GM12878 (cell line): ENCODE data around the gene PUS10. TPM values are rescaled to one million over a fixed set of nuclear protein-coding genes. Genes with fewer than 3 reads are reported as not detected.

ENCODE experiments used
- ASH2L ChIP-seq: fragments of 300-600, 200-600 bp; sonication (generic); IDR thresholded peaks from 2 replicates; pipeline ENCODE4 v1.6.1; 2017; ENCODE audit warnings: low read depth, mild to moderate bottlenecking, borderline replicate concordance
- CHD4 ChIP-seq: fragments of 200-600 bp; sonication (generic); IDR thresholded peaks from 2 replicates; pipeline ENCODE4 v1.6.1; 2016; ENCODE audit warnings: mild to moderate bottlenecking
- CREM ChIP-seq: IDR thresholded peaks from 2 replicates; pipeline ENCODE4 v1.6.1; 2014; ENCODE audit warnings: antibody characterized with exemption, low read depth
- EP300 ChIP-seq, 2 experiments: fragments of 150-350 bp in 1 of 2; IDR thresholded peaks; 2 replicates each; pipeline ENCODE4 v1.6.1; 2011 to 2012; ENCODE audit warnings: low read depth in 2 of 2, low read length in 2 of 2, borderline replicate concordance in 1 of 2, improper control_type of control experiment in 1 of 2, inconsistent platforms in 1 of 2; ENCODE audit not compliant: control insufficient read depth in 1 of 2
- IRF4 ChIP-seq: IDR thresholded peaks from 2 replicates; pipeline ENCODE4 v1.6.1; 2011; ENCODE audit warnings: low read depth, low read length
- NFIC ChIP-seq: IDR thresholded peaks from 2 replicates; pipeline ENCODE4 v1.6.1; 2012; ENCODE audit warnings: low read depth, mild to moderate bottlenecking, inconsistent platforms, low read length, moderate library complexity
- NR2C1 ChIP-seq: fragments of 450-650 bp; IDR thresholded peaks from 2 replicates; pipeline ENCODE4 v1.6.1; 2017; ENCODE audit warnings: antibody characterized with exemption, mild to moderate bottlenecking, moderate library complexity
- NR2F1 ChIP-seq: fragments of 450-650 bp; conservative IDR thresholded peaks from 2 replicates; pipeline ENCODE4 v1.6.1; 2017; ENCODE audit warnings: mild to moderate bottlenecking
- POLR2A ChIP-seq: IDR thresholded peaks from 2 replicates; pipeline ENCODE4 v1.6.1; 2011; ENCODE audit warnings: low read depth, mild to moderate bottlenecking, low read length
- RUNX3 ChIP-seq: IDR thresholded peaks from 2 replicates; pipeline ENCODE4 v1.6.1; 2012; ENCODE audit warnings: low read length, inconsistent platforms
- SP1 ChIP-seq: IDR thresholded peaks from one replicate; pipeline ENCODE4 v1.6.1; 2011; ENCODE audit warnings: low read depth, low read length
- SPI1 ChIP-seq: IDR thresholded peaks from 2 replicates; pipeline ENCODE4 v1.6.1; 2011; ENCODE audit warnings: low read depth, mild to moderate bottlenecking, low read length, moderate library complexity, borderline replicate concordance; ENCODE audit not compliant: insufficient read depth
- SREBF1 ChIP-seq: IDR thresholded peaks from 2 replicates; pipeline ENCODE4 v1.6.1; 2012; ENCODE audit warnings: mild to moderate bottlenecking, low read length
- STAT1 ChIP-seq: fragments of 450-650 bp; conservative IDR thresholded peaks from 2 replicates; pipeline ENCODE4 v1.6.1; 2014; ENCODE audit warnings: antibody characterized with exemption, mild to moderate bottlenecking
- STAT3 ChIP-seq: IDR thresholded peaks from 2 replicates; pipeline ENCODE4 v1.6.1; 2011; ENCODE audit warnings: low read depth, low read length, improper control_type of control experiment
- TAF1 ChIP-seq: IDR thresholded peaks from 2 replicates; pipeline ENCODE4 v1.6.1; 2011; ENCODE audit warnings: mild to moderate bottlenecking, low read depth, low read length, borderline replicate concordance
- ZNF274 ChIP-seq: IDR thresholded peaks from one replicate; pipeline ENCODE4 v1.8.0; 2011; ENCODE audit not compliant: insufficient read length, insufficient read depth
- polyA plus RNA-seq, 11 experiments: library from polyadenylated mRNA; depleted of rRNA in 4 of 11; unstranded in 6 of 11; stranded (reverse) in 5 of 11; fragments of >200 nt; fragmentation: Nextera tagmentation in 4 of 11; fragmentation: Illumina TruSeq in 1 of 11; extraction: Ambion mirVana in 4 of 11; extraction: Trizol in 1 of 11; gene quantifications; 1 replicate in 1 of 11; 2 replicates in 10 of 11; pipeline versions ENCODE4 v1.2.1 to v1.2.3, GENCODE V29; 2011 to 2016; ENCODE audit warnings: inconsistent platforms in 2 of 11, missing spikeins in 2 of 11, low read depth in 1 of 11
- total RNA-seq, 4 experiments: library from RNA; depleted of rRNA in 3 of 4; stranded (reverse); fragments of >200 nt in 3 of 4; fragmentation: Illumina TruSeq in 1 of 4; extraction: Trizol in 1 of 4; gene quantifications; 2 replicates each; pipeline versions ENCODE4 v1.2.1 to v1.2.3, GENCODE V29; 2013 to 2021
- TF ChIP-seq, protein P1 (sequence below): fragments of 150-350 bp; IDR thresholded peaks from 2 replicates; pipeline ENCODE4 v1.6.1; 2016; ENCODE audit warnings: low read depth, low read length
- TF ChIP-seq, protein P2 (sequence below): fragments of 450-650 bp; IDR thresholded peaks from 2 replicates; pipeline ENCODE4 v1.6.1; 2016; ENCODE audit warnings: mild to moderate bottlenecking
- TF ChIP-seq, protein P3 (sequence below): IDR thresholded peaks from 2 replicates; pipeline ENCODE4 v1.6.1; 2012; ENCODE audit warnings: low read depth, low read length, improper control_type of control experiment
- TF ChIP-seq, protein P4 (sequence below): fragments of 450-650 bp; IDR thresholded peaks from 2 replicates; pipeline ENCODE4 v1.6.1; 2017; ENCODE audit warnings: mild to moderate bottlenecking, low read depth, inconsistent platforms; ENCODE audit not compliant: poor library complexity, severe bottlenecking
- TF ChIP-seq, protein P5 (sequence below): IDR thresholded peaks from 2 replicates; pipeline ENCODE4 v1.6.1; 2011; ENCODE audit warnings: borderline replicate concordance, low read depth, mild to moderate bottlenecking, moderate library complexity, mixed read lengths, low read length; ENCODE audit not compliant: insufficient read depth; ENCODE audit errors: extremely low read length

Gene PUS10
- total and polyA plus RNA-seq, 10 of the 15 experiments (the other 5 are each of a cell fraction or from before 2014, with no cell fraction given) = 9.1 to 17.0 (median 13.0) TPM

DNA sequence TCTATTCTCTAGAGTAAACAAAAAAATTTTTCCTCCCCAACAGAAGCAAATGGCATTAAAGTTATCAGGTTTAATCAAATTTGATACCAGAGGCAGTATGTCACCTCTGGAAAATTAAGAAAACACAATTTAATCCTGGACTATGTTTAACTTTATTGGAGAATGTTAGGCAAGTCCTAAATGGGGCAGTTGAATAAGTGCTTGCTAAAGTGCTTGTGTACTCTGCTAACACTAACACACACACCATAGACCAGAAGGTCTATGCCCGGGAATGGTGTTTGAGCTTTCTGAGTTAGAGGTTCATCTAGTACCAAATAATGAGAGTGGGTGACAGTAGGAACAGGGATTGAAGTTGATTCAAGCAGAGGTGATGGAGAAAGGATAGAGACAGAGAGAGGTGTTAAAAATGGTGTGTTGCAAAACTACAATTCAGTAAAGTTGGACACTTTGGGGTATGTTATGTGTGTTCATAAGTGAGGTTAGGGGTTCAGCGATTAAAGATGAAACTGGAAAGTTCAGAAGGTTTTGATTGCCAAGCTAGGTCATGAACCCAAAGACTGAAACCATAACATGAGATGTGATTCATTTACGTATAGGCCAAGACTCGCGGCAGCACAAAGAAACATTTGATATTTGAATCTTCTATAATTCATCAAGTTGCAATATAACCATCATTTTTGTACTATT lies 41.0 kb downstream of the PUS10 start (continued):
- TF ChIP-seq IRF4 = peak; percentile 70; the same call in 1 of the 2 replicates
- TF ChIP-seq, protein P1, sequence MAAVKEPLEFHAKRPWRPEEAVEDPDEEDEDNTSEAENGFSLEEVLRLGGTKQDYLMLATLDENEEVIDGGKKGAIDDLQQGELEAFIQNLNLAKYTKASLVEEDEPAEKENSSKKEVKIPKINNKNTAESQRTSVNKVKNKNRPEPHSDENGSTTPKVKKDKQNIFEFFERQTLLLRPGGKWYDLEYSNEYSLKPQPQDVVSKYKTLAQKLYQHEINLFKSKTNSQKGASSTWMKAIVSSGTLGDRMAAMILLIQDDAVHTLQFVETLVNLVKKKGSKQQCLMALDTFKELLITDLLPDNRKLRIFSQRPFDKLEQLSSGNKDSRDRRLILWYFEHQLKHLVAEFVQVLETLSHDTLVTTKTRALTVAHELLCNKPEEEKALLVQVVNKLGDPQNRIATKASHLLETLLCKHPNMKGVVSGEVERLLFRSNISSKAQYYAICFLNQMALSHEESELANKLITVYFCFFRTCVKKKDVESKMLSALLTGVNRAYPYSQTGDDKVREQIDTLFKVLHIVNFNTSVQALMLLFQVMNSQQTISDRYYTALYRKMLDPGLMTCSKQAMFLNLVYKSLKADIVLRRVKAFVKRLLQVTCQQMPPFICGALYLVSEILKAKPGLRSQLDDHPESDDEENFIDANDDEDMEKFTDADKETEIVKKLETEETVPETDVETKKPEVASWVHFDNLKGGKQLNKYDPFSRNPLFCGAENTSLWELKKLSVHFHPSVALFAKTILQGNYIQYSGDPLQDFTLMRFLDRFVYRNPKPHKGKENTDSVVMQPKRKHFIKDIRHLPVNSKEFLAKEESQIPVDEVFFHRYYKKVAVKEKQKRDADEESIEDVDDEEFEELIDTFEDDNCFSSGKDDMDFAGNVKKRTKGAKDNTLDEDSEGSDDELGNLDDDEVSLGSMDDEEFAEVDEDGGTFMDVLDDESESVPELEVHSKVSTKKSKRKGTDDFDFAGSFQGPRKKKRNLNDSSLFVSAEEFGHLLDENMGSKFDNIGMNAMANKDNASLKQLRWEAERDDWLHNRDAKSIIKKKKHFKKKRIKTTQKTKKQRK = no peak
- peak; percentile 65; the same call in 1 of the 2 replicates for TF ChIP-seq CREM
- TF ChIP-seq, protein P2, sequence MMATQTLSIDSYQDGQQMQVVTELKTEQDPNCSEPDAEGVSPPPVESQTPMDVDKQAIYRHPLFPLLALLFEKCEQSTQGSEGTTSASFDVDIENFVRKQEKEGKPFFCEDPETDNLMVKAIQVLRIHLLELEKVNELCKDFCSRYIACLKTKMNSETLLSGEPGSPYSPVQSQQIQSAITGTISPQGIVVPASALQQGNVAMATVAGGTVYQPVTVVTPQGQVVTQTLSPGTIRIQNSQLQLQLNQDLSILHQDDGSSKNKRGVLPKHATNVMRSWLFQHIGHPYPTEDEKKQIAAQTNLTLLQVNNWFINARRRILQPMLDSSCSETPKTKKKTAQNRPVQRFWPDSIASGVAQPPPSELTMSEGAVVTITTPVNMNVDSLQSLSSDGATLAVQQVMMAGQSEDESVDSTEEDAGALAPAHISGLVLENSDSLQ = peak; percentile 9; the same call in 1 of the 2 replicates
- TF ChIP-seq STAT3 = no peak
- no peak for TF ChIP-seq ZNF274
- peak; percentile 25 for TF ChIP-seq SP1
- no peak for TF ChIP-seq CHD4
- no peak for TF ChIP-seq TAF1
- TF ChIP-seq, protein P3, sequence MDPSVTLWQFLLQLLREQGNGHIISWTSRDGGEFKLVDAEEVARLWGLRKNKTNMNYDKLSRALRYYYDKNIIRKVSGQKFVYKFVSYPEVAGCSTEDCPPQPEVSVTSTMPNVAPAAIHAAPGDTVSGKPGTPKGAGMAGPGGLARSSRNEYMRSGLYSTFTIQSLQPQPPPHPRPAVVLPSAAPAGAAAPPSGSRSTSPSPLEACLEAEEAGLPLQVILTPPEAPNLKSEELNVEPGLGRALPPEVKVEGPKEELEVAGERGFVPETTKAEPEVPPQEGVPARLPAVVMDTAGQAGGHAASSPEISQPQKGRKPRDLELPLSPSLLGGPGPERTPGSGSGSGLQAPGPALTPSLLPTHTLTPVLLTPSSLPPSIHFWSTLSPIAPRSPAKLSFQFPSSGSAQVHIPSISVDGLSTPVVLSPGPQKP = no peak
- TF ChIP-seq, protein P4, sequence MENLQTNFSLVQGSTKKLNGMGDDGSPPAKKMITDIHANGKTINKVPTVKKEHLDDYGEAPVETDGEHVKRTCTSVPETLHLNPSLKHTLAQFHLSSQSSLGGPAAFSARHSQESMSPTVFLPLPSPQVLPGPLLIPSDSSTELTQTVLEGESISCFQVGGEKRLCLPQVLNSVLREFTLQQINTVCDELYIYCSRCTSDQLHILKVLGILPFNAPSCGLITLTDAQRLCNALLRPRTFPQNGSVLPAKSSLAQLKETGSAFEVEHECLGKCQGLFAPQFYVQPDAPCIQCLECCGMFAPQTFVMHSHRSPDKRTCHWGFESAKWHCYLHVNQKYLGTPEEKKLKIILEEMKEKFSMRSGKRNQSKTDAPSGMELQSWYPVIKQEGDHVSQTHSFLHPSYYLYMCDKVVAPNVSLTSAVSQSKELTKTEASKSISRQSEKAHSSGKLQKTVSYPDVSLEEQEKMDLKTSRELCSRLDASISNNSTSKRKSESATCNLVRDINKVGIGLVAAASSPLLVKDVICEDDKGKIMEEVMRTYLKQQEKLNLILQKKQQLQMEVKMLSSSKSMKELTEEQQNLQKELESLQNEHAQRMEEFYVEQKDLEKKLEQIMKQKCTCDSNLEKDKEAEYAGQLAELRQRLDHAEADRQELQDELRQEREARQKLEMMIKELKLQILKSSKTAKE = peak; percentile 62
- TF ChIP-seq NR2F1 = peak; percentile 85
- peak; percentile 75 for TF ChIP-seq NFIC
- no peak for TF ChIP-seq SPI1
- TF ChIP-seq POLR2A = no peak
- TF ChIP-seq RUNX3 = peak; percentile 81
- TF ChIP-seq, protein P5, sequence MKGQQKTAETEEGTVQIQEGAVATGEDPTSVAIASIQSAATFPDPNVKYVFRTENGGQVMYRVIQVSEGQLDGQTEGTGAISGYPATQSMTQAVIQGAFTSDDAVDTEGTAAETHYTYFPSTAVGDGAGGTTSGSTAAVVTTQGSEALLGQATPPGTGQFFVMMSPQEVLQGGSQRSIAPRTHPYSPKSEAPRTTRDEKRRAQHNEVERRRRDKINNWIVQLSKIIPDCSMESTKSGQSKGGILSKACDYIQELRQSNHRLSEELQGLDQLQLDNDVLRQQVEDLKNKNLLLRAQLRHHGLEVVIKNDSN = no peak
- TF ChIP-seq ASH2L = no peak
- 0 out of 4 replicates have a peak, but pooled peaks of 1 of the 2 experiments have one; percentile 6 for TF ChIP-seq EP300 (IDR thresholded peaks at IDR 0.05; ENCODE audit: borderline replicate concordance in 1 of 2, control insufficient read depth in 1 of 2, low read depth in 2 of 2, low read length in 2 of 2)
- TF ChIP-seq SREBF1 = no peak
- no peak for TF ChIP-seq NR2C1
- TF ChIP-seq STAT1 = no peak
